AG04449 (cell line): Measurements from ENCODE around the gene ZNF532.

Experiments used
- CTCF ChIA-PET: fragments of 350-600 bp; formaldehyde crosslinking; extraction: SDS; loops from one replicate; lab custom pipeline; 2021; ENCODE audit warnings: antibody characterized with exemption; lab: Yijun Ruan, JAX
- POLR2A ChIA-PET: fragments of 400-600, 350-600 bp; formaldehyde crosslinking; extraction: SDS; loops from one replicate; lab custom pipeline; 2020; ENCODE audit warnings: antibody characterized with exemption, inconsistent platforms; lab: Yijun Ruan, JAX
- DNase-seq: peaks from one replicate; pipeline ENCODE4 v3.0.0-alpha.2; 2010; ENCODE audit warnings: low read depth, low spot score
- H3K4me3 ChIP-seq: 2 replicates; pipeline ENCODE4 v1.5.1; 2011; ENCODE audit warnings: low read depth, mild to moderate bottlenecking, control low read depth, low read length
- CTCF ChIP-seq: IDR thresholded peaks from one replicate; pipeline ENCODE4 v1.5.1; 2011; ENCODE audit warnings: mild to moderate bottlenecking, moderate library complexity, low read length, control low read depth, inconsistent platforms; ENCODE audit not compliant: insufficient read depth; ENCODE audit errors: missing control alignments

ZNF532 gene

GRCh38 chr18:59026831-59027410 is 162.2 kb downstream of the ZNF532 start:
- TF ChIP-seq CTCF = no peak
- ChIA-PET POLR2A (no interaction called here), CTCF (no interaction called here)
- no peak for DNase-seq
- H3K4me3 ChIP-seq = no peak overlapping the region

GRCh38 chr18:59029663-59030429 is 165.2 kb downstream of the ZNF532 start:
- no peak overlapping the region for H3K4me3 ChIP-seq
- TF ChIP-seq CTCF = no peak
- DNase-seq = no peak
- POLR2A ChIA-PET = no interaction called here
- CTCF ChIA-PET = interaction anchor here (1.3 kb wide), 1 partner anchor 9 kb away, joined by 3 read pairs; no protein-coding TSS in a partner anchor

- DNase-seq = no peak
- no peak overlapping the region for H3K4me3 ChIP-seq
- POLR2A ChIA-PET = no interaction called here
- TF ChIP-seq CTCF = no peak
- CTCF ChIA-PET = interaction anchor here (1.0 kb wide), 1 partner anchor 38 kb away, joined by 4 read pairs; no protein-coding TSS in a partner anchor
These were observed 167.6 kb downstream of the ZNF532 start for GRCh38 chr18:59032308-59032707.

GRCh38 chr18:59033359-59033758 is 168.7 kb downstream of the ZNF532 start:
- TF ChIP-seq CTCF = no peak
- H3K4me3 ChIP-seq = no peak overlapping the region
- DNase-seq = no peak
- POLR2A ChIA-PET = no interaction called here
- CTCF ChIA-PET = no interaction called here

- no peak for TF ChIP-seq CTCF
- no peak overlapping the region for H3K4me3 ChIP-seq
- no peak for DNase-seq
- ChIA-PET POLR2A (no interaction called here), CTCF (no interaction called here)
These were observed 169.3 kb downstream of the ZNF532 start for GRCh38 chr18:59033974-59034373.

GRCh38 chr18:59035591-59035990 is 170.9 kb downstream of the ZNF532 start:
- TF ChIP-seq CTCF = no peak
- no peak overlapping the region for H3K4me3 ChIP-seq
- ChIA-PET CTCF (no interaction called here), POLR2A (no interaction called here)
- DNase-seq = no peak
